GM21528 (cell line): ENCODE results near the gene CHIA.
"Not testable (repeated sequence)": the region's sequence is repeated elsewhere in the genome, so short reads cannot be mapped to it uniquely, and the experiment has no call there.

Experiments used
- ATAC-seq: cut with Tn5 transposase; IDR thresholded peaks from one replicate; pipeline ENCODE4 v1.9.1; 2021; ENCODE audit warnings: mild to moderate bottlenecking, moderate library complexity; ENCODE audit not compliant: unreplicated experiment, low FRiP score

The CHIA gene

GRCh38 chr1:111360257-111360656 lies 69.6 kb downstream of the CHIA start:
- ATAC-seq: not testable (repeated sequence)

- ATAC-seq: no peak
Measured at GRCh38 chr1:111361761-111362160, 71.1 kb downstream of the CHIA start.

- ATAC-seq: no peak
Measured at GRCh38 chr1:111364690-111365089, 74.0 kb downstream of the CHIA start.

DNA sequence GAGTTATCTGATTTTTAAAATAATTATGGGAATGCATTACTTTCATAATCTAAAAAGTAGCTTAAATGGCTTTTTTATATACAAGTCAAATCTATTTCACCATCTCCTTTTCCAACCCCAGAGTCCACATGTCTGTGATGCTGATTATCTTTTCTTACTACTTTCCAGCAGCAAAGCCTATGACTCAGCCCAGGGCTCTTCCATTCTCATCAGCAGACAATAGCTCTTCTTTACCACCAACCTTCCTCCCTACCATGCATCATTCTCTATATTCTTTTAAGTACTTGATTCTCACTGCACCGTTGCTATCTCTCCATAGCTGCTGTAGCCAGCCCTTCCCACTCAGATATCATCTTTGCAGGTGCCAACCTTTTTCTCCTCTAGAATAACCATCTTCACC lies 75.6 kb downstream of the CHIA start:
- ATAC-seq: no peak

DNA sequence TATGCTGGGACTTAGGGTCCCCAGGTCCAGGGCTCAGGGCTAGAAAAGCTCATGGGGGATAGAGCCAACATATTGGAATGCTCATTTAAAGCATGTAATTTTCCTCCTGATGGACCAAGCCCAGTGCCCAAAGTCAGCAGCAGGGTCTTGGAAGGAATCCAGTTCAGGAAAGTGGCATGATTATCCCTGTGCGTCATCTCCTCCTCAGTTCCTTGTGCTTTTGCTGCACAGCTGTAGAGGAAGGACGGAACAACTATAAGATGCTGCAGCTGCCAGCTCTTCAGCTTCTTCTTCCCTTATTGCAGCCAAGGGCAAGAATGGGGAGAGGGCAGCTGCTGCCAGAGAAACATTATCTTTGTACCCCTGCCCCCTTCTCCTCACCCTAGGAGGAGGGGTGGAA lies 78.5 kb downstream of the CHIA start:
- no peak for ATAC-seq

GRCh38 chr1:111369645-111370044 lies 79.0 kb downstream of the CHIA start:
- ATAC-seq: no peak
